Endothelial cell of umbilical vein (primary cell): ENCODE results near the gene LAPTM4A. TPM values are rescaled to one million over a fixed set of nuclear protein-coding genes. Genes with fewer than 3 reads are reported as not detected.

ENCODE experiments used
- Bru-seq: library from RNA; stranded (reverse); fragments of 400-500 nt; gene quantifications from one replicate; lab custom pipeline; 2021; lab: Mats Ljungman, UMichigan
- BruChase-seq, 2 experiments: library from RNA; stranded (reverse); fragments of 400-500 nt; gene quantifications; one replicate each; lab custom pipeline; 2021; lab: Mats Ljungman, UMichigan
- BruUV-seq: library from RNA; stranded (reverse); fragments of 400-500 nt; replicated peaks from 2 replicates; lab custom pipeline; 2021; lab: Mats Ljungman, UMichigan
- CTCF ChIA-PET: fragments of 300-600, 350-600 bp; sonication (Branson Sonifier 250); formaldehyde crosslinking; loops from one replicate; lab custom pipeline; 2021; ENCODE audit warnings: antibody characterized with exemption, inconsistent platforms; lab: Charles Lee
- POLR2A ChIA-PET: fragments of 300-600, 350-600 bp; sonication (Branson Sonifier 250); formaldehyde crosslinking; loops from one replicate; lab custom pipeline; 2021; ENCODE audit warnings: antibody characterized with exemption, inconsistent platforms; lab: Charles Lee
- DNase-seq: peaks from one replicate; pipeline ENCODE4 v3.0.0-alpha.2; 2011; ENCODE audit warnings: low read depth, low spot score
- FAIRE-seq: peaks from 2 replicates; lab custom pipeline; 2011; peaks lifted over from hg19 to GRCh38; lab: Jason Lieb, UNC
- H2AFZ ChIP-seq: 2 replicates; pipeline ENCODE4 v1.6.0; 2012; ENCODE audit warnings: low read depth, low read length, control low read depth, inconsistent platforms
- H3K27ac ChIP-seq: 2 replicates; pipeline ENCODE4 v1.5.1; 2011; ENCODE audit warnings: low read depth, mild to moderate bottlenecking, control low read depth, low read length, moderate library complexity; ENCODE audit not compliant: insufficient read depth
- H3K27me3 ChIP-seq, 2 experiments: 2 replicates each; pipeline versions ENCODE4 v1.6.0 to v1.6.1; 2011; ENCODE audit warnings: low read length in 2 of 2, mixed read lengths in 1 of 2; ENCODE audit not compliant: control insufficient read depth in 2 of 2, insufficient read depth in 2 of 2
- H3K36me3 ChIP-seq, 2 experiments: 2 replicates in 1 of 2; 3 replicates in 1 of 2; pipeline ENCODE4 v1.5.1; 2011; ENCODE audit warnings: low read length in 2 of 2, mild to moderate bottlenecking in 1 of 2, moderate library complexity in 1 of 2; ENCODE audit not compliant: control insufficient read depth in 2 of 2, insufficient read depth in 2 of 2; ENCODE audit errors: extremely low read depth in 1 of 2
- H3K4me1 ChIP-seq: 3 replicates; pipeline ENCODE4 v1.5.1; 2011; ENCODE audit warnings: mild to moderate bottlenecking, low read length; ENCODE audit not compliant: control insufficient read depth, insufficient read depth; ENCODE audit errors: extremely low read depth
- H3K4me2 ChIP-seq: 2 replicates; pipeline ENCODE4 v1.6.1; 2011; ENCODE audit warnings: low read length, control low read depth, mixed read lengths; ENCODE audit not compliant: insufficient read depth
- H3K4me3 ChIP-seq, 3 experiments: fragments of 200-600 bp in 1 of 3; sonication (generic), shearing (Covaris generic) in 1 of 3; replicated peaks in 1 of 3; 2 replicates each; pipeline ENCODE4 v1.5.1; 2011 to 2016; ENCODE audit warnings: control low read depth in 3 of 3, low read length in 3 of 3, mild to moderate bottlenecking in 2 of 3, inconsistent platforms in 1 of 3, low read depth in 1 of 3, moderate library complexity in 1 of 3; ENCODE audit not compliant: insufficient read depth in 1 of 3
- H3K79me2 ChIP-seq: 2 replicates; pipeline ENCODE4 v1.6.0; 2012; ENCODE audit warnings: low read length, inconsistent platforms; ENCODE audit not compliant: control insufficient read depth, insufficient read depth
- H3K9ac ChIP-seq: replicated peaks from 2 replicates; pipeline ENCODE3; 2011; ENCODE audit warnings: low read length, control low read depth; ENCODE audit not compliant: insufficient read depth; ENCODE audit errors: extremely low read depth
- H3K9me1 ChIP-seq: replicated peaks from 3 replicates; pipeline ENCODE4 v1.6.0; 2011; ENCODE audit warnings: mild to moderate bottlenecking, low read length; ENCODE audit not compliant: control insufficient read depth, insufficient read depth; ENCODE audit errors: extremely low read depth
- H3K9me3 ChIP-seq: replicated peaks from 2 replicates; pipeline ENCODE4 v1.5.1; 2012; ENCODE audit warnings: low read length, inconsistent platforms; ENCODE audit not compliant: control insufficient read depth, insufficient read depth
- H4K20me1 ChIP-seq: replicated peaks from 2 replicates; pipeline ENCODE3; 2011; ENCODE audit warnings: mild to moderate bottlenecking, low read length; ENCODE audit not compliant: control insufficient read depth, insufficient read depth; ENCODE audit errors: extremely low read depth
- EZH2 ChIP-seq: IDR thresholded peaks from 2 replicates; pipeline ENCODE4 v1.6.1; 2012; ENCODE audit warnings: borderline replicate concordance, low read depth, mild to moderate bottlenecking, moderate library complexity, low read length, inconsistent platforms; ENCODE audit not compliant: severe bottlenecking
- FOS ChIP-seq: IDR thresholded peaks from 2 replicates; pipeline ENCODE4 v1.6.1; 2011; ENCODE audit warnings: mild to moderate bottlenecking, low read length, moderate library complexity, borderline replicate concordance; ENCODE audit not compliant: insufficient read depth
- GATA2 ChIP-seq: IDR thresholded peaks from 2 replicates; pipeline ENCODE4 v1.7.0; 2011; ENCODE audit warnings: low read depth, mild to moderate bottlenecking, moderate library complexity, mixed read lengths, low read length; ENCODE audit not compliant: insufficient read length, insufficient read depth
- JUN ChIP-seq: IDR thresholded peaks from 2 replicates; pipeline ENCODE4 v1.6.1; 2011; ENCODE audit warnings: borderline replicate concordance, low read depth; ENCODE audit not compliant: insufficient read length, insufficient read depth
- MYC ChIP-seq: IDR thresholded peaks from one replicate; pipeline ENCODE4 v1.6.1; 2011; ENCODE audit warnings: mild to moderate bottlenecking, low read depth, low read length
- POLR2A ChIP-seq: IDR thresholded peaks from 2 replicates; pipeline ENCODE4 v1.6.1; 2012; ENCODE audit warnings: low read depth, mild to moderate bottlenecking, control low read depth, low read length
- POLR2AphosphoS5 ChIP-seq: IDR thresholded peaks from 2 replicates; pipeline ENCODE4 v1.6.1; 2012; ENCODE audit warnings: low read depth, mild to moderate bottlenecking, control low read depth, low read length, moderate library complexity; ENCODE audit not compliant: insufficient read depth
- dilution Hi-C: fragments of 300-500 bp; cut with MboI; formaldehyde crosslinking; loops from one replicate; pipeline ENCODE4 v1.15.0; 2019; ENCODE audit warnings: low sequenced_read_pairs; ENCODE audit not compliant: extremely low pct_ligation_motif_present
- intact Hi-C: fragments of 100-400 bp; cut with micrococcal nuclease; formaldehyde crosslinking; loops from one replicate; pipeline ENCODE4 v1.10.0; 2022
- long read RNA-seq: library from polyadenylated mRNA; stranded (forward); transcript quantifications from one replicate; pipeline ENCODE4 v2.0.0, GENCODE V29; 2021
- polyA minus RNA-seq, 3 experiments: library from RNA; depleted of rRNA, polyadenylated mRNA; stranded (reverse); fragments of >200 nt; gene quantifications; 1 replicate in 1 of 3; 2 replicates in 2 of 3; pipeline ENCODE4 v1.2.3, GENCODE V29; 2011
- polyA plus RNA-seq, 4 experiments: library from polyadenylated mRNA; depleted of rRNA in 3 of 4; stranded (reverse) in 3 of 4; unstranded in 1 of 4; fragments of >200 nt; gene quantifications; 2 replicates each; pipeline versions ENCODE4 v1.2.1 to v1.2.3, GENCODE V29; 2011 to 2012; ENCODE audit warnings: missing spikeins in 1 of 4
- total RNA-seq: library from RNA; stranded (reverse); gene quantifications from 2 replicates; pipeline ENCODE4 v1.2.3, GENCODE V29; 2021
- TF ChIP-seq, protein P1 (sequence below): IDR thresholded peaks from 2 replicates; pipeline ENCODE4 v1.6.1; 2011; ENCODE audit not compliant: insufficient read depth, insufficient read length

The LAPTM4A gene
- total RNA-seq (154 and 155 TPM in 2 replicates), polyA plus RNA-seq (371 and 427 TPM in 2 replicates), polyA minus RNA-seq (197 and 215 TPM in 2 replicates), Bru-seq, nascent RNA (percentile 88 among the genes with signal in this experiment), BruChase-seq, experiment 1, labeled RNA remaining after a 6-hour chase (percentile 95 among the genes with signal in this experiment), BruChase-seq, experiment 2, labeled RNA remaining after a 2-hour chase (percentile 86 among the genes with signal in this experiment)
- 258 and 260 TPM in 2 replicates for polyA plus RNA-seq (2011; cell fraction: cytosol; rRNA removed)
- 103 and 116 TPM in 2 replicates for polyA plus RNA-seq (2011; cell fraction: nucleus; rRNA removed)
- 276 and 280 TPM in 2 replicates for polyA plus RNA-seq (2012)
- 40.1 TPM for polyA minus RNA-seq (2011; cell fraction: cytosol; rRNA and poly(A)+ RNA removed)
- 55.1 and 67.3 TPM in 2 replicates for polyA minus RNA-seq (2011; cell fraction: nucleus; rRNA and poly(A)+ RNA removed)
- long read RNA-seq, transcript LAPTM4A-201 (7 exons, 1,765 nt), result major isoform, 210 of 240 reads
- long read RNA-seq, partial matches to known transcripts, result 6 of 240 reads
- long read RNA-seq, other reads (novel, unspliced or antisense), result 24 of 240 reads

DNA sequence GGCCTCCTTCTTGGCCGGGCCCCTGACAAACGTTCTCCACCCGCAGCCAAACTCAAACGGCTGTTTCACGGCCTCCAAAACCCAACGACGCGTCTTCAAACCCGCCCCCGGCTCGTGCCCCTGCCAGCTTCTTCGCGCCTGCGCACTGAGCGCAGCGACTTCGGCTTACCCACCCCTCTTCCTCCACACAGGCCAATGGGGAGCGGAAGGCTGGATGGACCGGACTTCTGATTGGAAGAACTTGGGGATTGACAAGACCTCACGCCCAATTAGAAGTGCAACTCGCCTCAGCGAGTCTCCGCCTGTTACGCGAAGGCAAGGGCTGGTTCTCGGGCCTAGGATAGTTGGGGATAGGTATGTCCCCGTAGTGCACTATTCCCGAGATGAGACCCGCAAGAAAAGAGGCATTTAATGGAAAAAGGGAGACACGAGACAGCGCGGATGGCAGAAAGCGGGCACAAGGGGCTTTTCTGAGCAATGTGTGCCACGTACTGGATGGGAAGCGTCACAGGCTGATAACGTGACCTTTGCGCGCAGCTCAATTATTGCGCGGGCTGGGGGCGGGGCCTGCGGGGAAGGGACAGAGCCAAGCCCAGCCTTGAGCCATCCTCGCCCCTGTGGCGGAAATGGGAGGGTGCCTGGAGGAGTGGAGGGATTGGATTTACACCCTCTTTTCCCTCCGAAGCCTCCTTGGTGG, at the start of gene LAPTM4A:
TSS of gene LAPTM4A (minus strand) at position 97 of the 697 bp plus-strand sequence. CDS start 108 bp downstream, outside the sequence.
- H3K79me2 ChIP-seq, result peaks cover 44% of the 10 kb centered on the region
- FAIRE-seq (peak; percentile 96), DNase-seq (peak; percentile 100)
- no TSS peak for BruUV-seq
- peak within 1 kb of the TSS; percentile 91 for H3K4me2 ChIP-seq
- ChIA-PET CTCF (interaction anchor here (0.6 to 12.6 kb wide), 15 partner anchors 8 to 173 kb away, joined by 3 to 146 read pairs (median 7); partner anchors contain the start of genes MATN3 and SDC1), POLR2A (interaction anchor here (1.0 to 3.6 kb wide), 2 partner anchors 17 to 36 kb away, joined by 3 to 14 read pairs; no protein-coding TSS in a partner anchor)
- dilution Hi-C loops, result no loop called here
- no peaks in the 10 kb centered on the region for H4K20me1 ChIP-seq
- no peaks in the 10 kb centered on the region for H3K9me1 ChIP-seq
- peak within 1 kb of the TSS; percentile 94 for H3K27ac ChIP-seq
- peaks cover 10% of the 10 kb centered on the region in 2 experiments for H3K27me3 ChIP-seq
- peak within 1 kb of the TSS; percentile 51 to 97 (median 83) for H3K4me3 ChIP-seq
- peaks cover 34% of the 10 kb centered on the region for H3K4me1 ChIP-seq
- H3K9me3 ChIP-seq, result no peaks in the 10 kb centered on the region
- H3K36me3 ChIP-seq, result no peaks in the 10 kb centered on the region
- peak within 1 kb of the TSS; percentile 94 for H2AFZ ChIP-seq
- peak; percentile 38 for TF ChIP-seq POLR2A
- no peak for TF ChIP-seq GATA2
- intact Hi-C loops, result loop anchor here (1.0 to 5.0 kb wide), 5 partner anchors 9 to 301 kb away; partner anchors contain the start of gene PUM2
- H3K9ac ChIP-seq, result peak within 1 kb of the TSS; percentile 94

DNA sequence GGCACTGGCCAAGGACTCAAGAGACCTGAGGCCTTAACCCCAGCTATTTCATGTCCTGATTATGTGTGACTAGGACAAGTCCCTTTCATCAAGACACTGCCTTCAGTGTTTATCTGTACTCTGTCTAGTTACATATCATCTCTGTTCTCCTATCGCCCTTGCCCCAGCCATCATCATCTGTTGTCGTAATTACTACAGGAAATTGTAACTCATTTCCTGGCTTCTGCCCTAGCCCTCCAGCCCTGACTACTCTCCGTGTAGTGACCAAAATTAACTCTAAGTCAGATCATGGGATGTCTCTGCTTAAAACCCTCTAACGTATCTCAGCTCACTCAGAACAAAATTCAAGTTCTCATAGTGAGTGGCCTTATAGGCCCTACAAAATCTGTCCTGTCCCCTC, 49.3 kb upstream of the LAPTM4A start:
- Histone ChIP-seq H3K79me2 (no peaks in the 10 kb centered on the region), H3K4me2 (no peak overlapping the region), H4K20me1 (no peaks in the 10 kb centered on the region), H3K27ac (no peak overlapping the region), H3K9me3 (no peaks in the 10 kb centered on the region), H3K9me1 (no peaks in the 10 kb centered on the region), H3K36me3 (no peaks in the 10 kb centered on the region), H3K4me3 (no peak overlapping the region), H3K9ac (no peak overlapping the region), H3K27me3 (no peaks in the 10 kb centered on the region), H3K4me1 (peaks cover 4% of the 10 kb centered on the region), H2AFZ (no peak overlapping the region)
- FAIRE-seq (peak; percentile 80), DNase-seq (peak; percentile 42)
- no TSS peak for BruUV-seq
- intact Hi-C loops, result loop anchor here (10.0 kb wide), 1 partner anchor 224 kb away; no protein-coding TSS in a partner anchor
- dilution Hi-C loops, result no loop called here
- CTCF ChIA-PET, result interaction anchor here (0.9 to 2.3 kb wide), 5 partner anchors 85 to 190 kb away, joined by 3 to 14 read pairs (median 5); partner anchors contain the start of gene SDC1
- TF ChIP-seq GATA2, result no peak
- no peak for TF ChIP-seq FOS
- TF ChIP-seq MYC, result no peak
- TF ChIP-seq POLR2AphosphoS5, result no peak
- no peak for TF ChIP-seq POLR2A
- TF ChIP-seq EZH2, result no peak
- no peak for TF ChIP-seq JUN
- TF ChIP-seq, protein P1, sequence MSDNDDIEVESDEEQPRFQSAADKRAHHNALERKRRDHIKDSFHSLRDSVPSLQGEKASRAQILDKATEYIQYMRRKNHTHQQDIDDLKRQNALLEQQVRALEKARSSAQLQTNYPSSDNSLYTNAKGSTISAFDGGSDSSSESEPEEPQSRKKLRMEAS, result no peak
- POLR2A ChIA-PET, result interaction anchor here (1.1 kb wide), 1 partner anchor 63 kb away, joined by 6 read pairs; no protein-coding TSS in a partner anchor
